Mesodermal cell (in vitro differentiated cells): ENCODE data around the gene TMEM117.

Experiments
- H3K27ac ChIP-seq: 2 replicates; pipeline ENCODE4 v1.7.0; 2013; ENCODE audit warnings: mild to moderate bottlenecking, low read depth, low read length, moderate library complexity; ENCODE audit not compliant: severe bottlenecking
- H3K36me3 ChIP-seq: 2 replicates; pipeline ENCODE4 v1.7.1; 2013; ENCODE audit warnings: mild to moderate bottlenecking, low read length, moderate library complexity; ENCODE audit not compliant: control insufficient read depth, insufficient read depth
- H3K4me1 ChIP-seq: one replicate; pipeline ENCODE4 v1.7.1; 2013; ENCODE audit warnings: mild to moderate bottlenecking, low read length; ENCODE audit not compliant: insufficient read depth, control insufficient read depth, poor library complexity, severe bottlenecking
- H3K4me3 ChIP-seq: 2 replicates; pipeline ENCODE4 v1.7.0; 2013; ENCODE audit warnings: low read length, control low read depth, mild to moderate bottlenecking; ENCODE audit not compliant: insufficient read depth, poor library complexity, severe bottlenecking; ENCODE audit errors: extremely low read depth
- H3K9me3 ChIP-seq: 2 replicates; pipeline ENCODE4 v1.7.1; 2013; ENCODE audit warnings: mild to moderate bottlenecking, low read length, moderate library complexity; ENCODE audit not compliant: control insufficient read depth
- WGBS, 2 experiments: methylation state at CpG; one replicate each; pipeline ENCODE4 v1.1.5; 2013; ENCODE audit warnings: missing lambda C conversion rate in 2 of 2; ENCODE audit not compliant: insufficient coverage in 2 of 2; 5-methylcytosine and 5-hydroxymethylcytosine counted together

Gene TMEM117

GRCh38 chr12:43914923-43915468 is 79.1 kb downstream of the TMEM117 start:
- Histone ChIP-seq H3K36me3 (no peaks in the 10 kb centered on the region), H3K27ac (no peak overlapping the region), H3K9me3 (no peaks in the 10 kb centered on the region), H3K4me3 (no peak overlapping the region), H3K4me1 (no peaks in the 10 kb centered on the region)
- 51 to 81% methylated on average over 2 of the region's 3 CpGs for WGBS, 2 experiments

GRCh38 chr12:43917896-43918295 is 82.0 kb downstream of the TMEM117 start:
- Histone ChIP-seq H3K4me1 (no peaks in the 10 kb centered on the region), H3K4me3 (no peak overlapping the region), H3K27ac (no peak overlapping the region), H3K36me3 (no peaks in the 10 kb centered on the region), H3K9me3 (no peaks in the 10 kb centered on the region)
- WGBS, 2 experiments, result no CpG with 5 or more reads among the region's 2 CpGs

- WGBS, 2 experiments, result no CpG with 5 or more reads among the region's 3 CpGs
- no peaks in the 10 kb centered on the region for H3K36me3 ChIP-seq
- no peak overlapping the region for H3K4me3 ChIP-seq
- no peaks in the 10 kb centered on the region for H3K4me1 ChIP-seq
- H3K9me3 ChIP-seq, result no peaks in the 10 kb centered on the region
- no peak overlapping the region for H3K27ac ChIP-seq
Measured at GRCh38 chr12:43921666-43922337, 85.9 kb downstream of the TMEM117 start.

GRCh38 chr12:43930032-43930431 is 94.2 kb downstream of the TMEM117 start:
- WGBS, 2 experiments, result 83% methylated on average over 1 of the region's 1 CpG; no CpG with 5 or more reads in 1 of the 2 experiments
- H3K27ac ChIP-seq, result no peak overlapping the region
- H3K4me3 ChIP-seq, result no peak overlapping the region
- no peaks in the 10 kb centered on the region for H3K36me3 ChIP-seq
- no peaks in the 10 kb centered on the region for H3K9me3 ChIP-seq
- no peaks in the 10 kb centered on the region for H3K4me1 ChIP-seq

DNA sequence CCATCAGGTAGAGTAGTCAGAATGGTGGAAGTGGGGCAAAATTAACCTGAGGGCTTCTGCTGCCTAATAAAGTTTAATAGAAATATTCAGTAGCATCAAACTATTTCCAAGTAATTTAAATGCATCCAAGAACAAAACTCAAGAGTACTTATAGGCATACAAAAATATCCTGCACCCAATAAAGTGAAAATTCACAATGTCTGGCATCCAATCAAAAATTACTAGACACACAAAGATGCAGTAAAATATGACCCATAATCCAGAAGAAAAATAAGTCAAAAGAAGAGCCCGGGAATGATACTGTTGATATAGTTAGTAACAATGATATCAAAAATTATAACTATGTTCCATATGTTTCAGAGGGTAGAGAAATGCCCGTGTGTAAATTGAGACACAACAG is 95.3 kb downstream of the TMEM117 start:
- no peaks in the 10 kb centered on the region for H3K4me1 ChIP-seq
- H3K36me3 ChIP-seq, result no peaks in the 10 kb centered on the region
- H3K27ac ChIP-seq, result no peak overlapping the region
- no peaks in the 10 kb centered on the region for H3K9me3 ChIP-seq
- WGBS, 2 experiments, result no CpG with 5 or more reads among the region's 2 CpGs
- H3K4me3 ChIP-seq, result no peak overlapping the region

- H3K4me3 ChIP-seq, result no peak overlapping the region
- H3K36me3 ChIP-seq, result no peaks in the 10 kb centered on the region
- no peaks in the 10 kb centered on the region for H3K9me3 ChIP-seq
- H3K27ac ChIP-seq, result no peak overlapping the region
- WGBS, 2 experiments, result no CpG with 5 or more reads among the region's 1 CpG
- H3K4me1 ChIP-seq, result no peaks in the 10 kb centered on the region
Measured at GRCh38 chr12:43935581-43935980, 99.7 kb downstream of the TMEM117 start.

GRCh38 chr12:43937947-43938346 is 102.1 kb downstream of the TMEM117 start:
- H3K27ac ChIP-seq, result no peak overlapping the region
- H3K36me3 ChIP-seq, result no peaks in the 10 kb centered on the region
- no peak overlapping the region for H3K4me3 ChIP-seq
- no peaks in the 10 kb centered on the region for H3K4me1 ChIP-seq
- no peaks in the 10 kb centered on the region for H3K9me3 ChIP-seq
- 79 to 87% methylated on average over 2 of the region's 2 CpGs for WGBS, 2 experiments

- WGBS, 2 experiments, result no CpG with 5 or more reads among the region's 2 CpGs
- Histone ChIP-seq H3K4me1 (no peaks in the 10 kb centered on the region), H3K27ac (no peak overlapping the region), H3K9me3 (no peaks in the 10 kb centered on the region), H3K4me3 (no peak overlapping the region), H3K36me3 (no peaks in the 10 kb centered on the region)
Measured at GRCh38 chr12:43942379-43942778, 106.5 kb downstream of the TMEM117 start.

DNA sequence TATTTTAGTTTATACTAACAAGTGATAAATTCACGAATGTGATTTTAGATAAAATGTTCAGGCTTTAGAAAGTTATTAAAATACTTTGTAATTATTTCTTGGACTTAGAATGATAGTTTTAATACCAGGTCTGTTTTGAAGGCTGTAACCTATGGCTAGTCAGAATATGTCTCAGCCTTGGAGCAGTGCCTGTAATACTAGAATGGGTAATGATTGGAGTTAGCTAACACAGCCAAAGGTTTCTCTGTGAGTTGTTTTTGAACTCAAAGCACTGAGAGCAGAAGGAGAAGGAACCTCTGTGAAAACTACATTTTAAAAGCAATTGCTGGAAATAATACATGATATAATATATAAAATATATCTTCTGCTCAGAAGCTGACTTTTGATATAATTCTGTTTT is 110.1 kb downstream of the TMEM117 start:
- no peaks in the 10 kb centered on the region for H3K36me3 ChIP-seq
- no peaks in the 10 kb centered on the region for H3K9me3 ChIP-seq
- no CpG with 5 or more reads among the region's 1 CpG for WGBS, 2 experiments

GRCh38 chr12:43951286-43951685 is 115.4 kb downstream of the TMEM117 start:
- WGBS, 2 experiments, result 94 to 100% methylated on average over 2 to 3 of the region's 6 CpGs
- H3K4me1 ChIP-seq, result no peaks in the 10 kb centered on the region
- H3K9me3 ChIP-seq, result no peaks in the 10 kb centered on the region

More for the DNA sequence above, 110.1 kb downstream of the TMEM117 start:
- H3K4me3 ChIP-seq, result no peak overlapping the region
- no peaks in the 10 kb centered on the region for H3K4me1 ChIP-seq
- no peak overlapping the region for H3K27ac ChIP-seq

GRCh38 chr12:43957732-43958372 is 122.0 kb downstream of the TMEM117 start:
- no peaks in the 10 kb centered on the region for H3K9me3 ChIP-seq
- no peak overlapping the region for H3K4me3 ChIP-seq
- WGBS, 2 experiments, result 0 to 50% methylated on average over 1 to 2 of the region's 2 CpGs
- no peaks in the 10 kb centered on the region for H3K36me3 ChIP-seq
- H3K4me1 ChIP-seq, result no peaks in the 10 kb centered on the region
- no peak overlapping the region for H3K27ac ChIP-seq

More at GRCh38 chr12:43951286-43951685, 115.4 kb downstream of the TMEM117 start:
- Histone ChIP-seq H3K4me3 (no peak overlapping the region), H3K36me3 (no peaks in the 10 kb centered on the region), H3K27ac (no peak overlapping the region)
